22Rv1 (cell line): Measurements from ENCODE around the gene MUCL3.
"Not testable (repeated sequence)": the region's sequence is repeated elsewhere in the genome, so short reads cannot be mapped to it uniquely, and the experiment has no call there.

Source experiments
- CTCF ChIP-seq: fragments of 450-650 bp; IDR thresholded peaks from 2 replicates; pipeline ENCODE4 v1.5.1; 2017; ENCODE audit warnings: mild to moderate bottlenecking
- ZFX ChIP-seq: fragments of 450-650 bp; IDR thresholded peaks from 2 replicates; pipeline ENCODE4 v1.6.1; 2017; ENCODE audit warnings: antibody characterized with exemption, borderline replicate concordance

DNA sequence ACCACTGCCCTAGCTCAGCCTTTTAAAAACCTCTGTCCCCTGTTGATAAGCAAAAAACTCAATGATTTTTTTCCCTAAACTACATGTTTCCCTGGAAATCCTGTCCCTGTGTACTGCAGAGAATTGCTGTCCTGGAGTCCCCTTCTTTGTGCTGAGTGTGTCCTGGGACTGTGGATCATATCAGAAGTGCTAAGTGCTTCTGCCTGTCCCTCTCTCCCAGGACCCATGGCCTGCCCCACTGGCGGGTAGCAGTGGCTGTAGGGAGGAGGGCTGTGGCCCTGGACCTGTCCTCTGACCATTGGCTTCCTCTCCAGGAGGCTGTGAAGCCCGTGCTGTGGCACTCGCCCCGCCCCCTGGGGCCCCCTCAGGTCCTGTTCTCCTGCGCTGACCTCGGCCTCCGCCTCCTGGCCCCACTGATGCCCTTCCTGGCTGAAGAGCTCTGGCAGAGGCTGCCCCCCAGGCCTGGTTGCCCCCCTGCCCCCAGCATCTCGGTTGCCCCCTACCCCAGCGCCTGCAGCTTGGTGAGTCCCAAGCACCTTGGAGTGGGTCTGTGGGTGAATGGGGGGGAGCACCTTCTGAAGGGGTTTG is 16.6 kb upstream of the MUCL3 start:
- TF ChIP-seq CTCF, ZFX: not testable (repeated sequence)
